ENCODE results near the gene PPBP.

The PPBP gene

DNA sequence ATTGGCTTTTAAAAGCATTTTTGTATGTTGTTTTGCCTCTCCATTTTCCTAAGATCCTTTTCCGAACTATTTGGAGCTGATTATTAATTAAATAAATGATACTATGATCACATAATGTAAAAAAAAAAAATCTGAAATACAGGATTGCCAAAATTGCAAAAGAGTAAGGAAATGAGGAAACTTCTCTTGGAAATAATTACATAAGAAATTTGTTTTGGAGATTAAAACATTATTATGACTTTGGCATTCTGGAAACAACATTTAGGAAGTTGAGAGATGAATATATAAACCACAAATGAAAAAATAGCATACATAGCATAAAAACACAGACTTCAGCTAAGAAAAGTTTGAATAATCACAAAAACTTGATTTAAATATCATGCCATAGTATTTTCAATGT is 39.7 kb downstream of the PPBP start:
- no peak for DNase-seq (ENCODE audit: low spot score)

DNA sequence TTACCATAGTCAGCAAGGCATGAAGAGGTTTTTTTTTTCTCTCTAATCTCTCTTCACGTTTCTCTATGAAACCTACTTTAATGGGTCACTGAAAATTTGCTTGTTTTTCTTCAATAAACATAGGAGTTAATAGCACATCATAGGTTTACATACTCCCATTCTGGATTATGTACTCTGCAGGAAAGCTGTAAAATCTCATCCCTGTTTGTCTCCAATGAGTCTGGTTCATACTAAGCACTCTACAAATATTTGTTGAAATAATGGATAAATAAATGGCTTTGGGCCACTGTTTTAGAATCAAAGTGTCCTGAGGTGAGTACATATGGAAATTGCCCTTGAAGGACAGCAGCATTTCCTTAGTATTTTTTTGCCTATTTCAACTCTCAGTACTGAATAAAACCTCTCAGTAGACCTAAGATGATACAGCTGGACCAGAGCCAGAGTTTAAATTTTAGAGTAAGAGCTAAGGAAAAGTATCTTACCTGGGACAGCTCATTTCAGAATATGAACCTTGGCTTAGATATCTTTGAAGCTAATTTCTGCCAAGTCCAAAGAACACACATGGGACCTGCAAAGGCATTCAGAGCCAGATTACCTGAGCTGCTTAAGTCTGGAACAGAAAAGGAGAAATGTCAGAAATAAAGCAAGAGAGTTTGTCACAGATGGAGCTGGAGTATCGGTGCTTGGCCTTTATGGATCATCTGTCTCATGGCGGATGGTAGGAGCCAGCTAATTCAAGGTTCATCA is 40.6 kb downstream of the PPBP start:
- DNase-seq (ENCODE audit: low spot score), result no peak

- no peak for DNase-seq (ENCODE audit: low spot score)
These were observed 42.1 kb downstream of the PPBP start for GRCh38 chr4:73945674-73946449.

DNA sequence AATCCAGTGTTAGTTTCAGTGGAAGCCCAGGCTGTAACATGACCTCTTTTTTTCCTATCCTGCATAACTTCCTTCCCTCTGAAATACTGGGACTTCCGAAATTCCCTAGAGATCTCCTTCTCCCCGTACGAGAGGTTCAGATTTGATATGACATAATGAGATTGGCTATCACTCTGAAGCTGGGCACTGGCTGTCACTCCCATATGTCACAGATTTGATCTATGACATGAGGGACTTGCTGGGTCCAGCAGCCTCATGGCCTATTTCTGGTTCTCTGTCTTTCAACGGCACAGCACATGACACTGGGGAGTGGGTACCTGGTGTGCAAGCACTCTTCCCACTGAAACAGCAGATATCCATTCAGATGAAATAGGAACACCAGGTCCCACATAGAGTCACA is 42.9 kb downstream of the PPBP start:
- no peak for DNase-seq (ENCODE audit: low spot score)

DNA sequence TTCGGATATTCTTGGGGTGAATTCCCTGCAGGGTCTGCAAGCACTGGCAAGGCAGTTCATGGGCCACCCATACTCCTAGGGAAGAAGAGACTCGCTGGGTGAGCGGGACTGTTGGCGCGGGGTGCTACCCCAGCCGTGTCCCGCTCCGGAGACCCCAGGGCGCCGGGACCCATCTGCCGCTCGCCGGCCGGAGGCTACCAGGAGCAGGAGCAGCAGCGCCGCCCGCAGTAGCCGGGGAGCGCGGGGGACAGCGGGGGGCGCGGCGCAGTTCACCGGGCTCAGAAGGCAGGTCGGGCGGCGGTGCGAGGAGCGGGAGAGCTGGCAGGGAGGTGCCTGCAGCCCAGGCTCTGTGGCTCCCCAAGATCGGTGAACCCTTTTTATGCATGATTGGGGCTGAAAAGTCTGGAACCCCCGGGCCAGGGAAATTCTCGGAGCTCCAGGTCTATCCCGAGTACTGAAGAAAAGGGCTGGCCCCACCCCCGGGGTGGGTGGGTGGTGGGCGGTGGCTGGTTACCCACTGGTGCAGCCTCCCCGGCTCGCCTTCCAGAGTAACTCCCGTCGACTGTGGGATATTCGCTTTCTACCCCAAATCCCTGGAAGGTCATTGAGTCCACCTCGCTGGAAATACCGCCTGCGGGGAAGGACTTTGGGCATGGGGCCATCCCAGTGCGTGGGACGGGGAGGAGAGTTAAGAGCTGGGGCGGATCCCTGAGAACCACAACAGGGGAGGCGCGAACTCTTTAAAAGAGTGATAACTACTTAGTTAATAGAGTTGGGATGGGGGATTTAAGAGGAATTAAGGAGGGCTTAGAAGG is 43.7 kb downstream of the PPBP start:
- no peak for DNase-seq (ENCODE audit: low spot score)

- DNase-seq (ENCODE audit: low spot score), result no peak
These were observed 44.4 kb downstream of the PPBP start for GRCh38 chr4:73943555-73943954.

- DNase-seq (ENCODE audit: low spot score), result peak; percentile 9
These were observed 51.0 kb downstream of the PPBP start for GRCh38 chr4:73936969-73937368.

All from kidney tubule cell (primary cell).